ENCODE results near the gene SYT9.

DNA sequence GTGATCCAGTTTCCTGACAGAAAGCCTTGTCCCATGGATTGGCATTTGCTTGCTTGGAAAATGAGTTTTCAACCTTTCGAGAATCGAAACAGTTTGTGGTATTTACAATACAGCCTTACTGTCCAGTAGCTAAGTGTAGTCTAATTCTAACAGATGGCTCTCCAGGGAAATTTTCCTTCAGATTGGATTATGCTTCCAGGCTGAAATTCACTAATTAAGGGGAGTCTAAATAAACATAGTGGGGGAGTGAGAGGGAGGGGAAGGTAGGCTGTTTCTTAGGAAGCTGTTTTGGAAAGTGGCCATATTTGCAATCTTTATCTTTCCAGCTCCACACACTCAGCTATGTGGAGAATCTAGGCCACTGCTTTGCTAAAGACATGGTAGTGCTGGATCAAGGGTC lies 81.3 kb downstream of the SYT9 start:
- TF ChIP-seq, protein P1, sequence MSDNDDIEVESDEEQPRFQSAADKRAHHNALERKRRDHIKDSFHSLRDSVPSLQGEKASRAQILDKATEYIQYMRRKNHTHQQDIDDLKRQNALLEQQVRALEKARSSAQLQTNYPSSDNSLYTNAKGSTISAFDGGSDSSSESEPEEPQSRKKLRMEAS (IDR thresholded peaks at IDR 0.05), result no peak
- TF ChIP-seq, protein P2, sequence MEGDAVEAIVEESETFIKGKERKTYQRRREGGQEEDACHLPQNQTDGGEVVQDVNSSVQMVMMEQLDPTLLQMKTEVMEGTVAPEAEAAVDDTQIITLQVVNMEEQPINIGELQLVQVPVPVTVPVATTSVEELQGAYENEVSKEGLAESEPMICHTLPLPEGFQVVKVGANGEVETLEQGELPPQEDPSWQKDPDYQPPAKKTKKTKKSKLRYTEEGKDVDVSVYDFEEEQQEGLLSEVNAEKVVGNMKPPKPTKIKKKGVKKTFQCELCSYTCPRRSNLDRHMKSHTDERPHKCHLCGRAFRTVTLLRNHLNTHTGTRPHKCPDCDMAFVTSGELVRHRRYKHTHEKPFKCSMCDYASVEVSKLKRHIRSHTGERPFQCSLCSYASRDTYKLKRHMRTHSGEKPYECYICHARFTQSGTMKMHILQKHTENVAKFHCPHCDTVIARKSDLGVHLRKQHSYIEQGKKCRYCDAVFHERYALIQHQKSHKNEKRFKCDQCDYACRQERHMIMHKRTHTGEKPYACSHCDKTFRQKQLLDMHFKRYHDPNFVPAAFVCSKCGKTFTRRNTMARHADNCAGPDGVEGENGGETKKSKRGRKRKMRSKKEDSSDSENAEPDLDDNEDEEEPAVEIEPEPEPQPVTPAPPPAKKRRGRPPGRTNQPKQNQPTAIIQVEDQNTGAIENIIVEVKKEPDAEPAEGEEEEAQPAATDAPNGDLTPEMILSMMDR (IDR thresholded peaks at IDR 0.05), result no peak
- TF ChIP-seq, protein P3, sequence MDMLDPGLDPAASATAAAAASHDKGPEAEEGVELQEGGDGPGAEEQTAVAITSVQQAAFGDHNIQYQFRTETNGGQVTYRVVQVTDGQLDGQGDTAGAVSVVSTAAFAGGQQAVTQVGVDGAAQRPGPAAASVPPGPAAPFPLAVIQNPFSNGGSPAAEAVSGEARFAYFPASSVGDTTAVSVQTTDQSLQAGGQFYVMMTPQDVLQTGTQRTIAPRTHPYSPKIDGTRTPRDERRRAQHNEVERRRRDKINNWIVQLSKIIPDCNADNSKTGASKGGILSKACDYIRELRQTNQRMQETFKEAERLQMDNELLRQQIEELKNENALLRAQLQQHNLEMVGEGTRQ (IDR thresholded peaks at IDR 0.05), result no peak
- no peak for TF ChIP-seq TP53 (CRISPR knock-in tag; IDR thresholded peaks at IDR 0.05)
- no peak for TF ChIP-seq ZFP36 (IDR thresholded peaks at IDR 0.05; ENCODE audit: borderline replicate concordance, partially characterized antibody)
- no peak for TF ChIP-seq SREBF2 (IDR thresholded peaks at IDR 0.05)
- TF ChIP-seq POLR2A (IDR thresholded peaks at IDR 0.05; ENCODE audit: low read length), result no peak
- no peak for TF ChIP-seq RAD21 (conservative IDR thresholded peaks at IDR 0.05 in 1 of 2, IDR thresholded peaks at IDR 0.05 in 1 of 2)
- TF ChIP-seq CBX2 (IDR thresholded peaks at IDR 0.05; ENCODE audit: borderline replicate concordance, low read depth), result no peak
- TF ChIP-seq, protein P4, sequence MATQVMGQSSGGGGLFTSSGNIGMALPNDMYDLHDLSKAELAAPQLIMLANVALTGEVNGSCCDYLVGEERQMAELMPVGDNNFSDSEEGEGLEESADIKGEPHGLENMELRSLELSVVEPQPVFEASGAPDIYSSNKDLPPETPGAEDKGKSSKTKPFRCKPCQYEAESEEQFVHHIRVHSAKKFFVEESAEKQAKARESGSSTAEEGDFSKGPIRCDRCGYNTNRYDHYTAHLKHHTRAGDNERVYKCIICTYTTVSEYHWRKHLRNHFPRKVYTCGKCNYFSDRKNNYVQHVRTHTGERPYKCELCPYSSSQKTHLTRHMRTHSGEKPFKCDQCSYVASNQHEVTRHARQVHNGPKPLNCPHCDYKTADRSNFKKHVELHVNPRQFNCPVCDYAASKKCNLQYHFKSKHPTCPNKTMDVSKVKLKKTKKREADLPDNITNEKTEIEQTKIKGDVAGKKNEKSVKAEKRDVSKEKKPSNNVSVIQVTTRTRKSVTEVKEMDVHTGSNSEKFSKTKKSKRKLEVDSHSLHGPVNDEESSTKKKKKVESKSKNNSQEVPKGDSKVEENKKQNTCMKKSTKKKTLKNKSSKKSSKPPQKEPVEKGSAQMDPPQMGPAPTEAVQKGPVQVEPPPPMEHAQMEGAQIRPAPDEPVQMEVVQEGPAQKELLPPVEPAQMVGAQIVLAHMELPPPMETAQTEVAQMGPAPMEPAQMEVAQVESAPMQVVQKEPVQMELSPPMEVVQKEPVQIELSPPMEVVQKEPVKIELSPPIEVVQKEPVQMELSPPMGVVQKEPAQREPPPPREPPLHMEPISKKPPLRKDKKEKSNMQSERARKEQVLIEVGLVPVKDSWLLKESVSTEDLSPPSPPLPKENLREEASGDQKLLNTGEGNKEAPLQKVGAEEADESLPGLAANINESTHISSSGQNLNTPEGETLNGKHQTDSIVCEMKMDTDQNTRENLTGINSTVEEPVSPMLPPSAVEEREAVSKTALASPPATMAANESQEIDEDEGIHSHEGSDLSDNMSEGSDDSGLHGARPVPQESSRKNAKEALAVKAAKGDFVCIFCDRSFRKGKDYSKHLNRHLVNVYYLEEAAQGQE (IDR thresholded peaks at IDR 0.05), result no peak
- TF ChIP-seq ESRRA (IDR thresholded peaks at IDR 0.05; ENCODE audit: borderline replicate concordance, low read length), result no peak
- TF ChIP-seq HOXB13 (CRISPR knock-in tag; IDR thresholded peaks at IDR 0.05; ENCODE audit: low read depth), result no peak
- no peak for TF ChIP-seq EP300 (IDR thresholded peaks at IDR 0.05)
- no peak for TF ChIP-seq HEYL (CRISPR knock-in tag; IDR thresholded peaks at IDR 0.05)

Measured in A549 (cell line).